ENCODE results near the gene NGDN. TPM values are rescaled to one million over a fixed set of nuclear protein-coding genes. Genes with fewer than 3 reads are reported as not detected.
"Not testable (repeated sequence)": the region's sequence is repeated elsewhere in the genome, so short reads cannot be mapped to it uniquely, and the experiment has no call there.

Gene NGDN
- total RNA-seq, 1 donor from 2014 or later = 20.4 TPM

DNA sequence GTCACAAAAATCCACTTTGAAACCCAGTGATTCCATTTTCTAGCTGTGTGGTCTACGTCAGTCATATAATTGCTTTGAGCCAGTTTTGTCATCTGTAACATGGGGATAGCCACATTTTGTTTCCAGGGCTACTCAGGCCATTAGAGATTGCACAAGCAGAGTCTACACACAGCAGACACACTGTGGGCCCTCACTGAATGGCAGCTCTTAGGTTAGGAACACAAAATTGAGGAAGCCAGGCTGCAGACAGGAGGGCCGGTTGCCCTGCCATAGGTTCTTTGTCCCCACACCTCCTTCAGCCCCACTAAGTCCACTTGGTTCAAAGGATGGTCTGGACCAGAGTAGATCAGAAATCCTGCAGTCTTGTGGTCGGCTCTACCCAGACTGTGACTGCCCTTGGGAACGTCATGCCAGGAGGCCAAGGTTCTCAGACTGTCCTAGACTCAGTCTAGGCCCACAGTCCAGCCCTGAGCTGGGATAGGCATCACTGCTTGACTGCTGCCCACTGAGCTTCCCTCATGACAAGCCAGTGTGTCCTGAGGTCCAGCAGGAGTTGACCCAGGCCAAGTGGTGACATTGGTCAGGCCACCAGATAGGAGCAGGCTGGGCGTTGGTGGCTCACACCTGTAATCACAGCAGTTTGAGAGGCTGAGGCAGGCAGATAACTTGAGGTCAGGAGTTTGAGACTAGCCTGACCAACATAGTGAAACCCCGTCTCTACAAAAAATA lies 30.2 kb upstream of the NGDN start:
- no peak for ATAC-seq

GRCh38 chr14:23441076-23441475 lies 28.4 kb upstream of the NGDN start:
- ATAC-seq = no peak

- no peak for ATAC-seq
Measured at GRCh38 chr14:23442721-23443356, 26.7 kb upstream of the NGDN start.

DNA sequence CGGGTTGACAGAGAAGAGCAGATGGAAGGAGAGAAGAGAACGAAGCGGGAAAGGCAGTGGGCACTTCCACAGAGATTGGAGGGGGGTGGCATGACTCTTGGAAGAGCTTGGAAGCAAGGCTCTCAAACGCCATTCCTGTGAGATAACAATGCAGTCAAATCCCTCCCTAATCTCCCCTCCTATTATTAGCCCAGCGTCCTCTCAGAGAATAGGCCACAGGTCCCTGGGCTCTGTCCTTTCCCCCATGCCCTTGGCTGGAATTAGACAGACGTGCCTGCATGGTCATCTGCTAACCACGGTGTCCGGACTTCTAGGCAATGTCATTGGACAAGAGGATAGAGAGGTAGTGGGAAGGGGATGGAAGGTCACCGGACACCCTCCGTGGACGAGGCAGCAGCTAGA lies 26.1 kb upstream of the NGDN start:
- ATAC-seq = no peak

- no peak for ATAC-seq
Measured at GRCh38 chr14:23443881-23444280, 25.6 kb upstream of the NGDN start.

DNA sequence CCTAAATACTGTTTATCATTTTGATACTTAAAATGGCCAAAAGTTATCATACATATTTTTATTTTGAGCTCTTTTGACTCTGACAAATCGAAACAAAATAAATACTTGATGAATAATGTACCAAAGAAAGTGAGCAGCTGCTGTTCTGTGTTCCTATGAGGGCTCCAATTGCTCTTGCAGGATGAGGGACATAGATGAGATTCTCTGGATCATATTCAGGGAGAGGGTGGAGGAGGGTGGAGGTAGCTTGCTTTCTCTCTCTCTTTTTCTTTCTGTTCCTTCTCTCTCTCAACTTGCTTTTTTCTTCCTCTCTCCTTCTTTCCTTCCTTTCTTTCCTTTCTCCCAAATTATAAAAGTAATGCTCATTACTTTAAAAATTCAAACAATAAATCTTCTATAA lies 25.2 kb upstream of the NGDN start:
- ATAC-seq = no peak

- ATAC-seq = no peak
Measured at GRCh38 chr14:23445773-23446172, 23.7 kb upstream of the NGDN start.

GRCh38 chr14:23446291-23446851 lies 23.1 kb upstream of the NGDN start:
- peak; percentile 47 for ATAC-seq

- no peak for ATAC-seq
Measured at GRCh38 chr14:23447361-23448350, 21.8 kb upstream of the NGDN start.

GRCh38 chr14:23449314-23449713 lies 20.2 kb upstream of the NGDN start:
- no peak for ATAC-seq

- ATAC-seq = no peak
Measured at GRCh38 chr14:23450379-23450778, 19.1 kb upstream of the NGDN start.

DNA sequence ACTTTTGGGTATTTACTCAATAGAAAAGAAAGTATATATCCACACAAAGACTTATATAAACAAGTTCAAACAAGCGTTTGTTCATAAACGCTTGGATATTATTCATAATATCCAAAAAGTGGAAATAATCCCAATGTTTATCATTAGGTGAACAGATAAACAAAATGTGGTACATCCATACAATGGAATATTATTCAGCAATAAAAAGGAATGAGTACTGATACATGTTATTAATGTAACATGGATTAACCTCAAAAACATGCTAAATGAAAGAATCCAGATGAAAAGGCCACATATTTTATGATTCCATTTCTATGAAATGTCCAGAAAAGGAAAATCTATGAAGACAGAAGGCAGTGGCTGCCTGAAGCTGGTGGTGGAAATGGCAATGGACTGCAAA lies 17.3 kb upstream of the NGDN start:
- no peak for ATAC-seq

GRCh38 chr14:23454445-23454856 lies 15.1 kb upstream of the NGDN start:
- peak; percentile 36 for ATAC-seq

DNA sequence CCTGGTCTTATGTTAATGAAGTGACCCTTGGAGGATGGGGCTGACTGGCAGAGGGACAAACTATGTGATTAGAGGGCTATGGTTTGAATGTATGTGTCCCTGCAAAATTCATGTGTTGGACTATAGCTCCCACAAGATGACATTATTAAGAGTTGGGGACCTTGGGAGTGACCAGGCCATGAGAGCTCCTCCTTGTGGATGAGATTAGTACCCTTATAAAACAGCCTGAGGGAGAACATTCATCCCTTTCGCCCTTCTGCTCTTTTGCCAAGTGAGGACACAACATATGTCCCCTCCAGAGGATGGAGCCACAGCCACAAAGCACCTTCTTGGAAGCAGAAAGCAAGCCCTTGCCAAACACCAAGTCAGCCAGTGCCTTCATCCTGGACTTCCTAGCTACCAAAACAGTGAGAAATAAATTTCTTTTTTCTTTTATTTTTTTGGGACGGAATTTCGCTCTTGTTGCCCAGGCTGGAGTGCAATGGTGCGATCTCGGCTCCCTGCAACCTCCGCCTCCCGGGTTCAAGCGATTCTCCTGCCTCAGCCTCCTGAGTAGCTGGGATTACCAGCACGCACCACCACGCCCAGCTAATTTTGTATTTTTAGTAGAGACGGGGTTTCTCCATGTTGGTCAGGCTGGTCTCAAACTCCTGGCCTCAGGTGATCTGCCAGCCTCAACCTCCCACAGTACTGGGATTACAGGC lies 12.5 kb upstream of the NGDN start:
- not testable (repeated sequence) for ATAC-seq

DNA sequence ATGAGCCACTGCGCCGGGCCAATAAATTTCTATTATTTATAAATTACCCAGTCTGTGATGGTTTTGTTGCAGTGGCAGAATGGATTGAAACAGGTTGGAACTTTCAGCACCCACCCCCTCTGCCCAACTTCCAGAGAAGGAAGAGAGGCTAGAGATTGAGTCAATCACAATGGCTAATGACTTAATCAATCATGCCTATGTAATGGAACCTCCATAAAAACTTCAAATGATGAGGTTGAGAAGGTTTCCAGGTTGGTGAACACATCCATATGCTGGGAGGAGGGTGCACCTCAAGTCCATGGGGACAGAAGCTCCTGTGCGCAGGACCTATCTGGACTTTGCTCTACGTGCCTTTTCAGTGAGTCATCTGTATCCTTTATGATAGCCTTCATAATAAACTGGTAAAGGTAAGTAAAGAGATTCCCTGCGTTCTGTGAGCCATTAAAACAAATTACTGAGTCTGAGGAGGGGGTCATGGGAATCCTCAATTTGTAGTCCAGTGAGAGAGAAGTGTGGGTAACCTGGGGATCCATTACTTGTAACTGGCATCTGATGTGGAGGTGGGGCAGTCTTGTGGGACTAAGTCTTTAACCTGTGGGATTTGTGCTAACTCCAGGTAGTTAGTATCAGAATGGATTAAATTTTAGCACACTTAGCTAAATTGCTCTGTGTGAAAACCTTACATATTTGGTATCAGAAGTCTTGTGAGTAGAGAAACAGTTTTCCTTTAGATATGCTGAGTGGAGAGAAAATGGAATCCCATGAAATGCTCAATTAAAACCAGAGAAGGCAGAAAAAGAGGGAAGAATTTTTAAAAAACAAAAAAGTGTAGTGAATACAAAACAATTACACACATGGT lies 11.7 kb upstream of the NGDN start:
- ATAC-seq = no peak

- ATAC-seq = no peak
Measured at GRCh38 chr14:23460960-23461359, 8.5 kb upstream of the NGDN start.

DNA sequence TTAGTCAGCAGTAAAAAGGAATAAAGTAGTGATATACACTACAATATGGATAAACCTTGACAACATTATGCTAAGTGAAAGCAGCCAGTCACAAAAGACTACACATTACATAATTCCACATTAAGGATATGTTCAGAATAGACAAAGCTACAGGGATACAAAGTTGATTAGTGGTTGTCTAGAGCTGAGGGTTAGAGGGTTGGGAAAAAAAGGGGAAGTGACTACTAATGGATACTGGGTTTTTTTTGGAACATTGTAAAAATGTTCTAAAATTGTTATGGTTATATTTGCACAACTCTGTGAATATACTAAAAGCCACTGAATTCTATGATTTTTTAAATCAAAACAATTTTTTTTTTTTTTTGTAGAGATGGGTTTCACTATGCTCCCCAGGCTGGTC lies 4.8 kb upstream of the NGDN start:
- no peak for ATAC-seq

DNA sequence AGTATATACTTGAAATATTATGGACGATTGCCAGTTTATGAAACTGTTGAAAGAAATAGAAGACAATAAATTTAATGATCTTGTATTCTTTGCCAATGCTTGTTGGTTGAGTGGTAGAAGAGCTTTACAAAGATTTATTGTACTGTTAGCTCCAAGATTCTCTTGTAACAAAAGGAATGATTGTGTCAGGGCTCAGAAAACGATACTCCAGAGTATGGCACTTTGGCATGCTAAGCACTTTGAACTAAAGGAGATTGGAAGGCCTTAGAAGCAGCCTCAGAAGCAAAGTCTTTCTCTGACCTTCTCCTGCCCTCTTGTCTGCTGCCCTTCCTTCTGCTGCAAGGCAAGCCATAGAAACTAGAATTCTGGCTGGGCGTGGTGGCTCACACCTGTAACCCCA lies 4.2 kb upstream of the NGDN start:
- ATAC-seq = no peak

DNA sequence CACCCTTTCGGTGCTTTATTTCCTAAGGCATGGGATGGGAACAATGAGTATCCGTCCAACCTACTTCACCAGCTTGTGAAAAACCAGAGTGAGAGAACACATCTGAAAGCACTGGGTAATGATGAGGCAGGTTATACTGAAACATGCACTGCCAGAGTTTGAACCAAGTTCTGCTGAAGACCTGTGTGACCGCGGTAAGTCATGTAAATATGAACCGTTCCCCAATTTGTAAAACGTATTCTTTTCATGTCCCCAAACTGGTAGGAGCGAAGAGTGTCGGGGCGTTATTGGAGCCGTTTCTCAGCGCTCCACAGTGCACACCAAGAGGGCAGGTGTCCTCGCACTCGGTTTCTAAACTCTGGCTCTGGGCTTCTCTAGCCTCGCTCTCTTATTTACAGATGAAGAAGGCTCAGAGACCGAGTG lies 788 bp upstream of the NGDN start:
- ATAC-seq = no peak

GRCh38 chr14:23469906-23470403 lies 452 bp downstream of the NGDN start:
- ATAC-seq = peak; percentile 17

DNA sequence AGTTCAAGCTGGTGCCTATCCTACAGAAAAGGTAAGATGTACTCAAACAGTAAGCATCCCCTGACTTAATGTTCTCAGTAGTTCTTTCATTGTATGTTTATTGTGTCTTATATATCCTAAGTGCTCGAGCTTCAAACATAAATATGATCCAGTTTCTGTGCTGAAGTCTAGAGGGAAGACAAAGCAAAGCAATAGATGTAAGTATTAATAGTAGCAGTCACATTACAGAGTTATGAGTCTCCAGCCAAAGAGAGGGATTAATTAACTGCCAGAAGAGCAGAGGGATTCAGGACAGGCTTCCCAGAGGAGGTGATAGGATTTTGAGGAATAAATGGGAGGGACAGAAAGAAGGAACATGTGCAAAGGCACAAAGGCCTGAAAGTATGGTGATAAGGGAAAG lies 1.4 kb downstream of the NGDN start:
- ATAC-seq = no peak

All from esophagus mucosa (tissue), 1 donor.